MCF 10A (cell line): Measurements from ENCODE around the gene DUS1L. TPM values are rescaled to one million over a fixed set of nuclear protein-coding genes. Genes with fewer than 3 reads are reported as not detected.

ENCODE experiments used
- BruUV-seq: library from RNA; stranded (reverse); fragments of 400-500 nt; replicated peaks from 2 replicates; lab custom pipeline; 2021; lab: Mats Ljungman, UMichigan
- CTCF ChIA-PET: fragments of 300-600 bp; sonication (Branson Sonifier 250); formaldehyde crosslinking; extraction: SDS; loops from one replicate; lab custom pipeline; 2021; ENCODE audit warnings: antibody characterized with exemption, inconsistent platforms; lab: Yijun Ruan, JAX
- POLR2A ChIA-PET: fragments of 300-600, 350-650 bp; sonication (Branson Sonifier 250); formaldehyde crosslinking; extraction: SDS; loops from one replicate; lab custom pipeline; 2020; ENCODE audit warnings: antibody characterized with exemption, inconsistent platforms; lab: Yijun Ruan, JAX
- DNase-seq: peaks from one replicate; pipeline ENCODE4 v3.0.0-alpha.2; 2018; ENCODE audit not compliant: unreplicated experiment
- H3K27ac Mint-ChIP-seq: one replicate; pipeline ENCODE4 v1.8.0; 2022; ENCODE audit warnings: mild to moderate bottlenecking, low read depth, mixed read lengths; ENCODE audit not compliant: unreplicated experiment
- H3K27me3 Mint-ChIP-seq: one replicate; pipeline ENCODE4 v1.8.0; 2022; ENCODE audit warnings: mixed read lengths; ENCODE audit not compliant: insufficient read depth, unreplicated experiment
- H3K36me3 Mint-ChIP-seq: one replicate; pipeline ENCODE4 v1.8.0; 2022; ENCODE audit warnings: mild to moderate bottlenecking, moderate library complexity, mixed read lengths; ENCODE audit not compliant: insufficient read depth, unreplicated experiment
- H3K4me1 Mint-ChIP-seq: one replicate; pipeline ENCODE4 v1.8.0; 2022; ENCODE audit warnings: mixed read lengths; ENCODE audit not compliant: insufficient read depth, unreplicated experiment
- H3K4me3 Mint-ChIP-seq: one replicate; pipeline ENCODE4 v1.8.0; 2022; ENCODE audit warnings: mild to moderate bottlenecking, moderate library complexity, mixed read lengths; ENCODE audit not compliant: unreplicated experiment
- H3K9me3 Mint-ChIP-seq: one replicate; pipeline ENCODE4 v1.8.0; 2022; ENCODE audit warnings: mixed read lengths; ENCODE audit not compliant: unreplicated experiment
- intact Hi-C: fragments of 100-400 bp; cut with micrococcal nuclease; formaldehyde crosslinking; loops from 2 replicates; pipeline ENCODE4 v1.14.1; 2022
- total RNA-seq: library from RNA; stranded (reverse); gene quantifications from 2 replicates; pipeline ENCODE4 v1.2.3, GENCODE V29; 2022
- TF ChIP-seq, protein P1 (sequence below): fragments of 200-600 bp; IDR thresholded peaks from one replicate; pipeline ENCODE4 v1.8.0; 2022; ENCODE audit warnings: antibody characterized with exemption, mild to moderate bottlenecking; ENCODE audit not compliant: unreplicated experiment

Gene DUS1L
- total RNA-seq, 1 experiment from 2014 or later, result 116 TPM

- Mint-ChIP-seq H3K4me3 (no peak overlapping the region), H3K9me3 (no peaks in the 10 kb centered on the region), H3K36me3 (peaks cover 28% of the 10 kb centered on the region), H3K27ac (no peak overlapping the region), H3K4me1 (peaks cover 12% of the 10 kb centered on the region), H3K27me3 (no peaks in the 10 kb centered on the region)
- DNase-seq, result no peak
- TF ChIP-seq, protein P1, sequence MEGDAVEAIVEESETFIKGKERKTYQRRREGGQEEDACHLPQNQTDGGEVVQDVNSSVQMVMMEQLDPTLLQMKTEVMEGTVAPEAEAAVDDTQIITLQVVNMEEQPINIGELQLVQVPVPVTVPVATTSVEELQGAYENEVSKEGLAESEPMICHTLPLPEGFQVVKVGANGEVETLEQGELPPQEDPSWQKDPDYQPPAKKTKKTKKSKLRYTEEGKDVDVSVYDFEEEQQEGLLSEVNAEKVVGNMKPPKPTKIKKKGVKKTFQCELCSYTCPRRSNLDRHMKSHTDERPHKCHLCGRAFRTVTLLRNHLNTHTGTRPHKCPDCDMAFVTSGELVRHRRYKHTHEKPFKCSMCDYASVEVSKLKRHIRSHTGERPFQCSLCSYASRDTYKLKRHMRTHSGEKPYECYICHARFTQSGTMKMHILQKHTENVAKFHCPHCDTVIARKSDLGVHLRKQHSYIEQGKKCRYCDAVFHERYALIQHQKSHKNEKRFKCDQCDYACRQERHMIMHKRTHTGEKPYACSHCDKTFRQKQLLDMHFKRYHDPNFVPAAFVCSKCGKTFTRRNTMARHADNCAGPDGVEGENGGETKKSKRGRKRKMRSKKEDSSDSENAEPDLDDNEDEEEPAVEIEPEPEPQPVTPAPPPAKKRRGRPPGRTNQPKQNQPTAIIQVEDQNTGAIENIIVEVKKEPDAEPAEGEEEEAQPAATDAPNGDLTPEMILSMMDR, result no peak
- ChIA-PET CTCF (no interaction called here), POLR2A (no interaction called here)
- intact Hi-C loops, result no loop called here
- no TSS peak for BruUV-seq
These were observed 35.7 kb upstream of the DUS1L start for GRCh38 chr17:82101301-82101715.

DNA sequence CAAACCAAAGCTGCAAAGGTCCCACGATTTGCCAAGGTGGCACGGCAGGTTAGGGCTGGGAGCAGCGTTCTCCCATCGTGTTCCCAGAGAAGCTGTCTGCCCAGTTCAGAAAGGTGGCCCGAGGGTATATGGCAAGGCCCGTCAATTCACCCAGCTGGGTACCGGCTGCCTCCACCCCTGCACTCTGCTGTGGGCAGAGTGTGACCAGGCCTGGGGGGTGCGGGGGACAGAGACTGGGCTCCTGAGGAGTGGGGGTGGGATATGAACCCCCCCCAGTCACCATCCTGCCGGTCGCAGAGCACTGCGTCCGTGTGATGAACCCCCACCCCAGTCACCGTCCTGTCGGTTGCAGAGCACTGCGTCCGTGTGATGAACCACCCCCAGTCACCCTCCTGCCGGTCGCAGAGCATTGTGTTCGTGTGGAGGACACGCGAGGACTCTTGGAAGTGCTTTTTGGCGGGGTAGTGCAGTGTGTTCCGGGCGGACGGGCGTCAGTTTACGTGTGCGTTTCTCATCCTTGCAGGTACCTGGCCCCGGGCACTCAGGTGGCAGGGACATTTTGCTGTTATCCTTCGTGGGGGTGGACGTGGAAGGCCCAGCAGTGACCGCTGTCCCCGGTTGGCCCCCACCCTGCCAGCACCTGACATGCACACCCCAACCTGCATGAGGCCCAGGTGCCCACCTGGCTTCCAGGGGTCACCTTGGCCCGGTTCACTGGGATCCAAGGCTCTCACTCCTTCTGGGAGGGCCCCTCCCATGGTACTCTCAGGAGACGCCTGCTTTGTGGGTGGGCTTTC, 35.1 kb upstream of the DUS1L start:
- Mint-ChIP-seq H3K27me3 (no peaks in the 10 kb centered on the region), H3K9me3 (no peaks in the 10 kb centered on the region), H3K4me1 (peaks cover 6% of the 10 kb centered on the region), H3K4me3 (no peak overlapping the region), H3K36me3 (peaks cover 28% of the 10 kb centered on the region), H3K27ac (no peak overlapping the region)
- no TSS peak for BruUV-seq
- intact Hi-C loops, result no loop called here
- TF ChIP-seq, protein P1, result no peak
- DNase-seq, result no peak
- POLR2A ChIA-PET, result interaction anchor here (0.9 to 2.9 kb wide), 2 partner anchors 9 to 34 kb away, joined by 3 to 19 read pairs; no protein-coding TSS in a partner anchor
- CTCF ChIA-PET, result no interaction called here

DNA sequence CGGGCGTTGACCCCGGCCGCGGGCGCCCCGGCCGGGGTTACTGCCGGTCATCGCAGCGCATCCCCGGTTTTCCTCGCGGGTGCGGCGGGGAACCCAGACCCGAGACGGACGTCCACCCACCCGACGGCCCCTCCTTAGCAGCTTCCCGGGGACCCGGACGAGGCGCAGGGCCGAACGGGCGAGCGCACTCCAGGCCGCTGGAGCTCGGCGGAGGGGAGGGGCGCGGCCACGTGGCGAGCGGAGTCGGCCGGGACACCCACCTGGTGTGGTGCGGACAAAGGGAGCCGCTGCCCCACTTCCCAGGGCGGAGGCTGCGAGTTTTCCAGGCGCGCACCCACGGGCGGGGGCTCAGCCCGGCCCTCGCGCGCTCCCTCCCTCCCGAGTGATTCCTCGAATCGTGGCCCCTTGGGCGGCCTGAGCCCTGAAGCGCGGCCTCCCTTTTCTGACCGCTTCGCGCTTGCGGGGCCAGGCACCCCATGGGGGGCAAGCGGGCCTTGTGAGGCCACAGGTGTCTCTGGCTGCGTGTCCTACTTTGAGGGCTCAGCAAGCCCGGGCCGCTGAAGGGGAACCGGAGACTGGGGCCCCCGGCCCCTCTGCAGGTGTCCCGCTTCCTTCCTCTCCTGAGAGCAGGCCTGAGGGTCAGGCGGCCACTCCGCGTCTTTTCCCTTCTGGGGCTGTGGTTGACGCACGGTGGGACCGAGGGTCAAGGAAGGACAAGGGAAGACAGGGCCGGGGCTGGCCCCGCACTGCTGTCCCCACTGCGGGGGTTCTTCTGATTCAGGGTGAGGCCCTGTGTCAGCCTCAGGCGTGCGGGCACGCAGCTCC, 33.5 kb upstream of the DUS1L start:
- no peak for DNase-seq
- H3K9me3 Mint-ChIP-seq, result no peaks in the 10 kb centered on the region
- peaks cover 3% of the 10 kb centered on the region for H3K4me1 Mint-ChIP-seq
- H3K27ac Mint-ChIP-seq, result peak overlapping the region; percentile 66
- TF ChIP-seq, protein P1, result no peak
- POLR2A ChIA-PET, result interaction anchor here (0.6 to 2.9 kb wide), 33 partner anchors 7 to 271 kb away, joined by 3 to 39 read pairs (median 4); partner anchors contain the start of genes CENPX, DUS1L, LRRC45 and MAFG
- intact Hi-C loops, result loop anchor here (10.0 kb wide), 1 partner anchor 64 kb away; the partner anchor contains the start of genes DCXR and RAC3
- CTCF ChIA-PET, result no interaction called here
- H3K27me3 Mint-ChIP-seq, result no peaks in the 10 kb centered on the region
- TSS peak; percentile 60 for BruUV-seq
- H3K4me3 Mint-ChIP-seq, result peak overlapping the region; percentile 61
- H3K36me3 Mint-ChIP-seq, result peaks cover 37% of the 10 kb centered on the region
